ENCODE data around the gene AKR1D1.

GRCh38 chr7:138161600-138162081 lies 85.4 kb downstream of the AKR1D1 start:
- TF ChIP-seq CTCF (IDR thresholded peaks at IDR 0.05) (peak; percentile 30 to 47 (median 43)), POLR2AphosphoS5 (IDR thresholded peaks at IDR 0.05) (no peak), EP300 (IDR thresholded peaks at IDR 0.05) (no peak), POLR2A (IDR thresholded peaks at IDR 0.05; ENCODE audit: low read depth) (no peak)

All from esophagus muscularis mucosa (tissue), 4 donors.